A549 (cell line): ENCODE measurements around the gene DNAJC2. TPM values are rescaled to one million over a fixed set of nuclear protein-coding genes. Genes with fewer than 3 reads are reported as not detected.

Source experiments
- ATAC-seq, 2 experiments: fragments of 200-7000 bp in 1 of 2; fragments of >200 bp in 1 of 2; cut with Nextera tagmentation in 1 of 2; cut with Tn5 transposase in 1 of 2; 3 replicates each; pipeline versions ENCODE4 v1.8.0 to v1.9.1; 2018 to 2020; ENCODE audit warnings: mild to moderate bottlenecking in 1 of 2, moderate library complexity in 1 of 2
- CTCF ChIA-PET: fragments of 300-600 bp; sonication (Branson Sonifier 250); formaldehyde crosslinking; extraction: SDS; loops from one replicate; lab custom pipeline; 2021; ENCODE audit warnings: antibody characterized with exemption, inconsistent platforms; lab: Yijun Ruan, JAX
- POLR2A ChIA-PET: fragments of 350-600 bp; formaldehyde crosslinking; extraction: SDS; loops from one replicate; lab custom pipeline; 2021; ENCODE audit warnings: antibody characterized with exemption, inconsistent platforms; lab: Yijun Ruan, JAX
- DNase-seq, 2 experiments: peaks; one replicate each; pipeline versions ENCODE4 v3.0.0 to v3.0.0-alpha.2; 2011 to 2016; ENCODE audit warnings: low read depth in 1 of 2, low spot score in 1 of 2
- FAIRE-seq: peaks from 2 replicates; lab custom pipeline; 2011; peaks lifted over from hg19 to GRCh38; lab: Jason Lieb, UNC
- H3K27ac ChIP-seq, 2 experiments: fragments of >200 bp; sonication (Bioruptor Twin); formaldehyde crosslinking; 3 replicates each; pipeline ENCODE4 v1.5.1; 2016 to 2017
- H3K4me1 ChIP-seq: fragments of >200 bp; sonication (Bioruptor Twin); formaldehyde crosslinking; 3 replicates; pipeline ENCODE4 v1.6.1; 2016
- H3K4me2 ChIP-seq: fragments of >200 bp; sonication (Bioruptor Twin); formaldehyde crosslinking; 3 replicates; pipeline ENCODE4 v1.6.1; 2016
- H3K4me3 ChIP-seq: fragments of >200 bp; sonication (Bioruptor Twin); formaldehyde crosslinking; 3 replicates; pipeline ENCODE4 v1.5.1; 2016
- H3K9me3 ChIP-seq: fragments of >200 bp; sonication (Bioruptor Twin); formaldehyde crosslinking; 3 replicates; pipeline ENCODE4 v1.6.1; 2016
- CBX2 ChIP-seq: fragments of 200-600 bp; sonication (generic); IDR thresholded peaks from 2 replicates; pipeline ENCODE4 v1.6.1; 2016; ENCODE audit warnings: low read depth, mild to moderate bottlenecking, borderline replicate concordance
- CBX8 ChIP-seq: fragments of 200-600 bp; sonication (generic); IDR thresholded peaks from 2 replicates; pipeline ENCODE4 v1.6.1; 2016
- CEBPB ChIP-seq, 2 experiments: fragments of >200 bp in 1 of 2; sonication (Bioruptor Twin) in 1 of 2; formaldehyde crosslinking in 1 of 2; IDR thresholded peaks; 2 replicates each; pipeline ENCODE4 v1.6.1; 2012 to 2016
- CHD2 ChIP-seq: fragments of 150-350 bp; IDR thresholded peaks from 2 replicates; pipeline ENCODE4 v1.6.1; 2014; ENCODE audit warnings: low read length; ENCODE audit not compliant: partially characterized antibody
- CHD4 ChIP-seq: fragments of 200-600 bp; sonication (generic); IDR thresholded peaks from 2 replicates; pipeline ENCODE4 v1.6.1; 2016; ENCODE audit warnings: antibody characterized with exemption, mild to moderate bottlenecking, borderline replicate concordance
- HOXA7 ChIP-seq: fragments of 250-450 bp; sonication (Bioruptor Pico); IDR thresholded peaks from 2 replicates; pipeline ENCODE4 v1.5.0; 2020; ENCODE audit warnings: mild to moderate bottlenecking, moderate library complexity
- HOXB13 ChIP-seq: fragments of 250-450 bp; sonication (Bioruptor Pico); IDR thresholded peaks from 2 replicates; pipeline ENCODE4 v1.5.0; 2020; ENCODE audit warnings: low read depth, mild to moderate bottlenecking, moderate library complexity
- JUN ChIP-seq, 2 experiments: fragments of >200 bp; sonication (Bioruptor Twin); formaldehyde crosslinking; IDR thresholded peaks; 2 replicates in 1 of 2; 3 replicates in 1 of 2; pipeline ENCODE4 v1.6.1; 2016 to 2017
- JUNB ChIP-seq: fragments of >200 bp; sonication (Bioruptor Twin); formaldehyde crosslinking; IDR thresholded peaks from 2 replicates; pipeline ENCODE4 v1.6.1; 2016
- KDM5A ChIP-seq: fragments of 200-600 bp; sonication (generic); IDR thresholded peaks from 2 replicates; pipeline ENCODE4 v1.6.1; 2016; ENCODE audit warnings: antibody characterized with exemption, mild to moderate bottlenecking
- RFX5 ChIP-seq: fragments of 450-650 bp; IDR thresholded peaks from 2 replicates; pipeline ENCODE4 v1.7.1; 2014; ENCODE audit warnings: antibody characterized with exemption, mild to moderate bottlenecking, moderate library complexity
- ZNF302 ChIP-seq: fragments of 250-450 bp; sonication (Bioruptor Pico); IDR thresholded peaks from 2 replicates; pipeline ENCODE4 v1.9.0; 2021; ENCODE audit warnings: inconsistent platforms, mild to moderate bottlenecking, moderate library complexity
- ZSCAN20 ChIP-seq: fragments of 250-450 bp; sonication (Bioruptor Pico); IDR thresholded peaks from 2 replicates; pipeline ENCODE4 v1.8.0; 2022; ENCODE audit warnings: mild to moderate bottlenecking, moderate library complexity
- WGBS: methylation state at CpG from one replicate; pipeline ENCODE4 v1.1.6; 2017; ENCODE audit errors: missing lambda C conversion rate; 5-methylcytosine and 5-hydroxymethylcytosine counted together
- polyA plus RNA-seq, 4 experiments: library from polyadenylated mRNA; depleted of rRNA in 3 of 4; stranded (reverse); fragments of >200 nt; fragmentation: RNase III in 1 of 4; extraction: RNeasy Plus Mini Kit Qiagen cat#74134 plus additional on column Dnase treatment in 1 of 4; gene quantifications; 2 replicates in 3 of 4; 3 replicates in 1 of 4; pipeline ENCODE4 v1.2.3, GENCODE V29; 2011 to 2017
- TF ChIP-seq, protein P1 (sequence below): fragments of 250-450 bp; sonication (Bioruptor Pico); IDR thresholded peaks from 2 replicates; pipeline ENCODE4 v1.5.0; 2020; ENCODE audit warnings: low read depth, mild to moderate bottlenecking, moderate library complexity
- TF ChIP-seq, protein P2 (sequence below): IDR thresholded peaks from 2 replicates; pipeline ENCODE4 v1.6.1; 2012; ENCODE audit warnings: low read depth, borderline replicate concordance
- TF ChIP-seq, protein P3 (sequence below): fragments of >200 bp; sonication (Bioruptor Twin); formaldehyde crosslinking; IDR thresholded peaks from 3 replicates; pipeline ENCODE4 v1.5.1; 2016

DNAJC2 gene
- polyA plus RNA-seq, 2 of the 4 experiments (the other 2 are of a cell fraction) = 48.8 to 63.3 TPM

DNA sequence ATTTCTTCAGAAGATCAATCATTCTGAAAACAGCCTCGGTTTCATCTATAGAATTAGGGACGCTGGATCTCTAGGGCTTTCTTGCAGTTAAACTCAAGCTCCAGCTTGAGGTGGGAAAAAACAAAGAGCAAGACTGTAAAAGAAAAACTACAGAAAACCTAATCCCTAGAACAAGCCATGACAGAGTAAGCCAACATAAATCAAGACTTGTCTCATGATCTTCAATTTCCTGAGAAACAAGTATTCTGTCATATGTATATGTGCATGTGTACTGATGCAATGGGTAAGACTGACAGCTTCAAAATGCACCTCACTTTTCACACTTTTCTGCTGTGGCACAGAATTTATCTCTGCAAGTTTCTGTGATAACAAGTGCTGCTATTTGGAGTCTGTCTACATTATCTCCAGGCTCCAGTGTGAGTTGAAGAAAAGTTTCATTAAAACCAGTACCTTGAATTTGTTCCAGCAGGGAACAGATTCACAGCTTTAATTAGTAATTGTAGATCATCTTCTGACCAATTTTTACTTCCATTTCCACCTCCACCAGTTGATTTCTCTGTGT, 28.1 kb downstream of the DNAJC2 start (continued):
- TF ChIP-seq, protein P1, sequence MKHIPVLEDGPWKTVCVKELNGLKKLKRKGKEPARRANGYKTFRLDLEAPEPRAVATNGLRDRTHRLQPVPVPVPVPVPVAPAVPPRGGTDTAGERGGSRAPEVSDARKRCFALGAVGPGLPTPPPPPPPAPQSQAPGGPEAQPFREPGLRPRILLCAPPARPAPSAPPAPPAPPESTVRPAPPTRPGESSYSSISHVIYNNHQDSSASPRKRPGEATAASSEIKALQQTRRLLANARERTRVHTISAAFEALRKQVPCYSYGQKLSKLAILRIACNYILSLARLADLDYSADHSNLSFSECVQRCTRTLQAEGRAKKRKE (CRISPR knock-in tag) = no peak
- TF ChIP-seq CBX2 (no peak), CEBPB (IDR thresholded peaks at IDR 0.05) (no peak)

DNA sequence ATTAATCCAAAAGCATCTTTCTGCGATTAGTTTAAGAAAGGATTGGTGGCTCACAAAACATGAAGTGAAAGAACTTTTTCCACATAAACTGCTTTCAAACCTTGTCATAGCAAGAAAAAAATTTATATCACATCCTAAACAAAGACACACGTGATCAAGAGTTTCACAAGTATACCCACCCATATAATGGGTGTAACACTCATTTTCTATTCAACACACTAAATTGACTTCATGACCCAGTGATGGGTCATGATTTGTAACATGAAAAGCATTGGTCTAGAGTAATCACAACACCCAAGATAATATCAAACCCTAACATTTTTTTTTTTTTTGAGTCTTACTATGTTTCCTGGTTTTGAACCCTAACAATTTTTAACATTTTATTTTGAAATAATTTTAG, 29.7 kb downstream of the DNAJC2 start:
- no peak for DNase-seq
- no peaks in the 10 kb centered on the region for H3K4me1 ChIP-seq
- whole genome bisulfite sequencing = 89% methylated on average over 2 of the region's 2 CpGs
- ATAC-seq = no peak
- no peak overlapping the region for H3K4me3 ChIP-seq
- no peak for TF ChIP-seq CEBPB (IDR thresholded peaks at IDR 0.05)
- TF ChIP-seq CBX8 = no peak
- TF ChIP-seq KDM5A = no peak
- TF ChIP-seq, protein P2, sequence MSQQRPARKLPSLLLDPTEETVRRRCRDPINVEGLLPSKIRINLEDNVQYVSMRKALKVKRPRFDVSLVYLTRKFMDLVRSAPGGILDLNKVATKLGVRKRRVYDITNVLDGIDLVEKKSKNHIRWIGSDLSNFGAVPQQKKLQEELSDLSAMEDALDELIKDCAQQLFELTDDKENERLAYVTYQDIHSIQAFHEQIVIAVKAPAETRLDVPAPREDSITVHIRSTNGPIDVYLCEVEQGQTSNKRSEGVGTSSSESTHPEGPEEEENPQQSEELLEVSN = no peak
- no peak for TF ChIP-seq CHD2
- TF ChIP-seq ZSCAN20 = no peak
- no peak for TF ChIP-seq RFX5
- TF ChIP-seq CHD4 = no peak
- TF ChIP-seq, protein P3, sequence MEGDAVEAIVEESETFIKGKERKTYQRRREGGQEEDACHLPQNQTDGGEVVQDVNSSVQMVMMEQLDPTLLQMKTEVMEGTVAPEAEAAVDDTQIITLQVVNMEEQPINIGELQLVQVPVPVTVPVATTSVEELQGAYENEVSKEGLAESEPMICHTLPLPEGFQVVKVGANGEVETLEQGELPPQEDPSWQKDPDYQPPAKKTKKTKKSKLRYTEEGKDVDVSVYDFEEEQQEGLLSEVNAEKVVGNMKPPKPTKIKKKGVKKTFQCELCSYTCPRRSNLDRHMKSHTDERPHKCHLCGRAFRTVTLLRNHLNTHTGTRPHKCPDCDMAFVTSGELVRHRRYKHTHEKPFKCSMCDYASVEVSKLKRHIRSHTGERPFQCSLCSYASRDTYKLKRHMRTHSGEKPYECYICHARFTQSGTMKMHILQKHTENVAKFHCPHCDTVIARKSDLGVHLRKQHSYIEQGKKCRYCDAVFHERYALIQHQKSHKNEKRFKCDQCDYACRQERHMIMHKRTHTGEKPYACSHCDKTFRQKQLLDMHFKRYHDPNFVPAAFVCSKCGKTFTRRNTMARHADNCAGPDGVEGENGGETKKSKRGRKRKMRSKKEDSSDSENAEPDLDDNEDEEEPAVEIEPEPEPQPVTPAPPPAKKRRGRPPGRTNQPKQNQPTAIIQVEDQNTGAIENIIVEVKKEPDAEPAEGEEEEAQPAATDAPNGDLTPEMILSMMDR = no peak
- TF ChIP-seq HOXA7 (CRISPR knock-in tag) = no peak
- no peak for TF ChIP-seq ZNF302
- no peak for TF ChIP-seq HOXB13 (CRISPR knock-in tag)
- no peak for TF ChIP-seq JUNB
- H3K9me3 ChIP-seq = no peaks in the 10 kb centered on the region
- ChIA-PET POLR2A (no interaction called here), CTCF (interaction anchor here (1.2 kb wide), 1 partner anchor 17 kb away, joined by 3 read pairs; the partner anchor contains the start of gene PMPCB)
- no peak overlapping the region for H3K4me2 ChIP-seq
- FAIRE-seq = no peak
- no peak overlapping the region for H3K27ac ChIP-seq

DNA sequence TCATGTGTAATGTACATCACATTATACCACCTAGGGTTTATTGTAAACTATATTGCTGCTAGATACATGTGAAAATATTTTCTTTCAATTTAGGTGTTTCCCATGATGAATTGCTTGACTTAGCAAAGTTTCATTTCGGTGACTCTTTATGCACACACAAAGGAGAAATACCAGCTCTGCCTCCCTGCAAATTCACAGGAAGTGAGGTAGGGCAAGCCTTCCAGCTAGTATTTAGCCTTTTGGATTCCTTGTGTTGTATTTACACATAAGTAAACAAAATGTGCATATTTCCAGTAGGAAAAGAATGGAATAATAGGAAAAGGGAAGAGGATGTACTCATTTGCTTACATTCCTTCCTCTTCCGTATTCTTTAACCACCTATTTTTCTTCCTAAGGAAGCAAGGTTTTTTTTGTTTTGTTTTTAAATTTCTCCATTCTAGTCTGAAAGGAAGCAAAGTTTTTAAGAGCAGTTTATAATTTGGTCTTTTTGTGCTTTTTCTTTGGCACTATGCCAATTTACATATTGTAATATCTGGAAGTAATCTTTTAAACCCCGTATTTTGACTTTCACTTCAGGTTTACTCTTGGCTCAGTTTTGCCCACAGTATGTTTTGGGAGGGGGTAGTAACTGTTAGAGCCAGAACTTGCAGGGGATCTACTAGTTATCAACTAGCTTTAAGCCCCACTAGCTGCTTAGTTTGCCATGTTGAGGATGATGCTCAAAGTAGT, 36.9 kb downstream of the DNAJC2 start:
- TF ChIP-seq, protein P2 = no peak
- no peak for TF ChIP-seq JUN (IDR thresholded peaks at IDR 0.05)
- TF ChIP-seq, all 56 proteins: peak for 0
- ChIA-PET POLR2A (no interaction called here), CTCF (interaction anchor here (1.1 kb wide), 1 partner anchor 10 kb away, joined by 5 read pairs; the partner anchor contains the start of gene PMPCB)
- FAIRE-seq (no peak), ATAC-seq (peak; percentile 39 to 49; a peak in 3 of 6 replicates), DNase-seq (no peak)
- H3K4me2 ChIP-seq = no peak overlapping the region
- no peak overlapping the region for H3K27ac ChIP-seq
- WGBS = 84% methylated on average over 3 of the region's 3 CpGs
- no peaks in the 10 kb centered on the region for H3K4me1 ChIP-seq
- H3K4me3 ChIP-seq = no peak overlapping the region
- H3K9me3 ChIP-seq = no peaks in the 10 kb centered on the region
